ENCODE measurements around the gene BATF3. TPM values are rescaled to one million over a fixed set of nuclear protein-coding genes. Genes with fewer than 3 reads are reported as not detected.
"Not testable (repeated sequence)": the region's sequence is repeated elsewhere in the genome, so short reads cannot be mapped to it uniquely, and the experiment has no call there.

The BATF3 gene, protein sequence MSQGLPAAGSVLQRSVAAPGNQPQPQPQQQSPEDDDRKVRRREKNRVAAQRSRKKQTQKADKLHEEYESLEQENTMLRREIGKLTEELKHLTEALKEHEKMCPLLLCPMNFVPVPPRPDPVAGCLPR
- polyA plus RNA-seq (ENCODE audit: insufficient read length) = 2.2 TPM

DNA sequence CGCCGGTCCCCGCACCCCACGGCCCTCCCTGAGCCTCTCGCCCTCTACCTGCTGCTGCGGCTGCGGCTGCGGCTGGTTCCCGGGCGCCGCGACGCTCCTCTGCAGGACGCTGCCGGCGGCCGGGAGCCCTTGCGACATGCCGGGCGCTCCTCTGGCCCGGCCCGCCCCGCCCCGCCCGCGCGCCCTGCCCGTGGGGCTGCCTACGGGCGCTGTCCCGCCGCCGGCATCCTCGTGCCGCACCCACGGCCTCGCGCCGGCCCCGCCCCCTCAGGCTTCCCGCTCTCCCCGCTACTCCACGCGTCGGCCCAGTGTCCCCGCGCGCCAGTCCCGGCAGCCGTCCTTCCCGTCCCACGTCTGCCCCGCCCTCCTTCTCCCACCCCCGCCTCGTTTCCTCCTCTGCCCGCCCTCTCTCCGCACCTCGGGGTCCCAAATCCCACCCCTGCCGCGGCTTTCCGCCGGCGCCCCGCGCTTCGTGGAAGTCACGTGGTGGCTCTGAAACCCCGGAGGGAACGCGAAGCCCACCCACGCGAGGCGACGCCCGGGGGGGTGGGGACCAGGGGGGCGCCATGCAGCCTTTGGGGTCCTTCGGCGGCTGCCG lies at the start of gene BATF3:
Gene BATF3 (minus strand): TSS at position 216 of the 598 bp plus-strand sequence. CDS start 78 bp downstream, at position 138.
- DNase-seq = peak; percentile 48

DNA sequence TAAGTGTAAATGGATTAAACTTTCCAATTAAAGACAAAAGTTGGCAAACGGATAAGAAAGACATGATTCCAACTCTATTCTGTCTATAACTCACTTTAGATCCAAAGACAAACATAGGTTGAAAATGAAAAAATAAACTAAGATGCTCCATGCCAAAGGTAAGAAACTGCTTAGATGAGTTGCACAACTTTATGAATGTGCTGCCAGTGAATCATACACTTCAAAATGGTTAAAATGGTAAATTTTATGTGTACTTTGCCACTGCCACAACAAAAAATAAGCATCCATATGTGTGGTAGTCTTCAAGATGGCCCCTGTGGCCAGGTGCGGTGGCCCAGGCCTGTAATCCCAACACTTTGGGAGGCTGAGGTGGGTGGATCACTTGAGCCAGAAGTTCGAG lies 46.9 kb upstream of the BATF3 start:
- no peak for DNase-seq

DNA sequence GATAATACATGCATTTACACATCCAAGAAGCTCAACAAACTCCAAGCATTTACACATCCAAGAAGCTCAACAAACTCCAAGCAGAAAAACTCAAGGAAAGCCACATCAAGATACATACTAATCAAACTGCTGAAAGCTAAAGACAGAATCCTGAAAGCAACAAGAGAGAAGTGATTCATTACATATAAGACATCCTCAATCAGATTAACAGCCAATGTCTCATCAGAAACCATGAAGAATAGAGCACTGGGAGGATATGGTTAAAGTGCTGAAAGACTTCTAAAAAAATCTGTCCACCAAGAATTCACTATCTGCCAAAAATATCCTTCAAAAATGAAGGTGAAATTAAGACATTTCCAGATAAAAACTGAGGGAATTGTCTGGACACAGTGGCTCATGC lies 45.7 kb upstream of the BATF3 start:
- DNase-seq = no peak

DNA sequence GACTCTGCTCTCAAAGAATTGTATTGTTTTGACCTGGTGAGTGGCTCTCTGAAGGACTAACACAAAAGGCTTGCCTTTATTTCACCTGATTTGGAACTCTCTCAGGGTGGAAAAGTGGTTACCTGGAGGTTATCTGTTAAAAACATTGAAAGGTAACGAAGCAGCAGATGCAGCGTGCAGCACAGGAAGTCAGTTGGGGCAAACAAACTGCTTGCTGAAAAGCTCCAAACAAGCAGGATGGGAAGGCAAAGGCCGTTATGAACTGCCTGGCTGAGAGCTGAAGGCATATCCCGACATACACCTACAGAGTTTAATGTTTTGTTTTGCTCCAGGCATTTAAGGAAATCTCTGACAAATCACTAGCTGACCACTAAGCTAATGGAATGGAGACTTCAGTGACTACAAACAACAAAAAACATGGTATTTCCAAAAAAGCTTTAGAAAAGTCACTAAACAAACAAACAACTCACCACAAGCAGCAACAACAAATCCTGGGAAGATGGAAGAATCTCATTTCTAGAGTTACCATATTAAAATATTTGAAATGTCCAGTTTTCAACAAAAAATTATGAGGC lies 44.3 kb upstream of the BATF3 start:
- no peak for DNase-seq

DNA sequence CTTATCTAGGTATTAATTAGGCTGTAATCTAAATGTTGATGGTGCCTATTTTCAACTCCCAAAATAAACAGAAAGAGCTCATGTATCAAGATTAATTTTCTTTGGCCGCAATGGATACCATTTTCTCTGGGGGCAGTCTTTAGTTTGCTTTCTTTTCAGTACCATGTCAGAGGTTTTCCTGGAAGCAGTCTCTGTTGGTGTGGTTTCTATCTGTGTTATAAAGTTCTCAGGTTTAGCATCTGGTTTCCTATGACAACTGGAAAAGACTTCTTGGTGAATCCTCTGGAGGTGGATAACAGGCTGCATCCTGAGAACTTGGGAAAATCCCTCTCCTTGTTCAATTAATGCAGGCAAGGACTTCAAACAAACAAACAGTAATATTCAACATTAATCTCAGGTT lies 38.7 kb upstream of the BATF3 start:
- DNase-seq = no peak

DNA sequence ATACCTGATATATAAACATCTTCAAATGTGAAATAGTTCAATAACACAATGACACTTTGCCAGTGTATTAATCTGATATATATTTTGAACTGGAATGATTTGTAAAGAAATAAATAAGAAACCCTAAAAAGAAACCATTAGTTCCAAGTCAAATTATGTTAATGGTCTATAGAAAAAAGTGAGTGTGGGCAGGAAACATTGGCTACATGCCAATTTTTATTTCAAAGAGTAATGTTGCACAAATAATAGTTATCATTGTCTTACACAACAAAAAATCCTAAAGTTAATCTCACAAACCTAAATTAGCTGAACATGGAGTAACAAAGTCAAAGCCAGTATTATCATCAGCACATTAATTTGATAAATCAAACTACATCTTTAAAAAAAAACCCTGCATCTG lies 37.9 kb upstream of the BATF3 start:
- no peak for DNase-seq

DNA sequence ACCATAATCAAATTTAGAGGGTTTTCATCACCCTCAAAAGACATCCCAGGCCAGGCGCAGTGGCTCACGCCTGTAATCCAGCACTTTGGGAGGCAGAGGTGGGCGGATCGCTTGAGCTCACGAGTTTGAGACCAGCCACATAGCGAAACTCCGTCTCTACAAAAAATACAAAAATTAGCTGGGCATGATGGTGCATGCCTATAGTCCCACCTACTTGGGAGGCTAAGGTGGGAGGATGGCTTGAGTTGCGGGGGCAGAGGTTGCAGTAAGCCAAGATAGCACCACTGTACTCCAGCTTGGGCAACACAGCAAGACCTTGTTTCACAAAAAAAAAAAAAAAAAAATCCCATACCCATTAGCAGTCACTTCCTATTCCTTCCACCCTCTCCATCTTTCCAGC lies 33.5 kb upstream of the BATF3 start:
- DNase-seq = no peak

DNA sequence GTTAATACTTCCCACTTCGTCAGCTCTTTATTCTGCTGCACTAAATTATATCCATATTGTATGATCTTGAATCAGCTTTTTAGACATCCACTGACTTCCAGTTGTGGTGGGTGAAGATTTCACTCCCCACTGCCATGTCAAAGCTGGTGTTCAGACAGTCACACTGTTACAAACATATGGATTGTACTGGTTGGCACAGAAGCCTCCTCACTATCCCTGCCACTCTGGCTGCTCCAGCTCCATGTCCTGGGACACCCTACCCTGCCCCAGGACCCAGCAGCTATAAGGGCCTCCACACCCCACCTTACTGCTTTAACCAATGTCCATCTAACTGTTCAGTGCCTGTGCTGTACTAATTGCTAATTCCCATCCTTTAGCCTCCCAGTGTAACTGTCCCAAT lies 32.0 kb upstream of the BATF3 start:
- DNase-seq = no peak

DNA sequence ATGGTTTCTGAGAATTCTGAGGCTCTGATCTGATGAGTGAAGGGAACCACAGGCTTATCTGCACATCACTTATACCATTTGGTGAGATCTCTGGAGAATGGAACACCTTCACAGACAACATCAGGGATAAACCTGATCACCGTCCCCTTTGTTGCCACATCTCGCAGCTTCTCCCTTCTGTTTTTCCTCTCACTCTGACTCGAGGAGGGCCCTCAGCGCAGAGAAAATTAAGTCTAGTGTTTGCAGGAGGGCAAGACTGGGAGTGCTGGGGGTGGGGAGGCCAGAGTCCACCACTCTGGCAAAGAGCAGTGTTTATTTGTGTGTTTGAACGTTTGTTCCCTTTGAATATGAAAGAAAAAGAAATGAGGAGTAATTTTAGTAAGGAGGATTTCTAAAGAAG lies 29.0 kb upstream of the BATF3 start:
- no peak for DNase-seq

DNA sequence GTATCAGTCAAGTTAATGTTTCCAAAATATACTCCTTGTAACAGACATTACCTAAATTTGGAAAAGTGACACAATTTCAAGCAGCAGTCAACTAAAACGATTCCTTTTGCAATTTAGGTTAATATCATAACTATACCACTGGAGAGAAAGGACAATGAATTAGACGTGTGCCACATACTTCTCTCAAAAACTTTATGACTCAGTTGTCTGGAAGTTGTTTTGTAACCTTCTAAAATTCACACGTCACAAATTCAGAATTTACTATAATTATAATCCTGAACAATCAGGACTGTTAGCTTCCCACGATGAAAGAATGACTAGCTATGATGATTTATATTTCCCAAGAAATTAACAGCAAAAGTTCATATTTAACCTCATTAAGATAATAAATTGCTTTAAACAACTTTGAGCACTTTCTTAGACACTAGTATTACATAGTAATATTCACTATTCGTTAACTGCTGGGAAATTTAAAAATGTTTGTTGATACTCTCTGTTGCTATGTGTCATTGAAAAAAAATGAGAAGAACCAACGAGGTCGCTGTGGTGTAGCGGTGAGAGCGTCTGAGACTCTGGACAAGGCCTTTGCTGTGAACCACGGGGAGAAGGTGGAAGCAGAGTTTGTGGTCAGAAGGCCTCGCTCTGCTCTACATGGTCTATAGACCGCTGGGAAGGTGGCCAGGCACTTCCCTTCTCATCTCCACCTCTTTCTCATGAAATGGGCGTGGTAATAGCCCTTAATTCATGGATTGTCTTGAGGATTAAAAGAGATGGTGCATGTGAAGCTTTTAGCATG lies 27.9 kb upstream of the BATF3 start:
- DNase-seq = no peak

DNA sequence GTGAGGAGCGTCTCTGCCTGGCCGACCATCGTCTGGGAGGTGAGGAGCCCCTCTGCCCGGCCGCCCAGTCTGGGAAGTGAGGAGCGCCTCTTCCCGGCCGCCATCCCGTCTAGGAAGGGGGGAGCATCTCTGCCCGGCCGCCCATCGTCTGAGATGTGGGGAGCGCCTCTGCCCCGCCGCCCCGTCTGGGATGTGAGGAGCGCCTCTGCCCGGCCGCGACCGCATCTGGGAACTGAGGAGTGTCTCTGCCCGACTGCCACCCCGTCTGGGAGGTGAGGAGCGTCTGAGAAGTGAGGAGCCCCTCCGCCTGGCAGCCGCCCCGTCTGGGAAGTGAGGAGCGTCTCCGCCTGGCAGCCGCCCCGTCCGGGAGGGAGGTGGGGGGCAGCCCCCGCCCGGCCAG lies 25.0 kb upstream of the BATF3 start:
- not testable (repeated sequence) for DNase-seq

DNA sequence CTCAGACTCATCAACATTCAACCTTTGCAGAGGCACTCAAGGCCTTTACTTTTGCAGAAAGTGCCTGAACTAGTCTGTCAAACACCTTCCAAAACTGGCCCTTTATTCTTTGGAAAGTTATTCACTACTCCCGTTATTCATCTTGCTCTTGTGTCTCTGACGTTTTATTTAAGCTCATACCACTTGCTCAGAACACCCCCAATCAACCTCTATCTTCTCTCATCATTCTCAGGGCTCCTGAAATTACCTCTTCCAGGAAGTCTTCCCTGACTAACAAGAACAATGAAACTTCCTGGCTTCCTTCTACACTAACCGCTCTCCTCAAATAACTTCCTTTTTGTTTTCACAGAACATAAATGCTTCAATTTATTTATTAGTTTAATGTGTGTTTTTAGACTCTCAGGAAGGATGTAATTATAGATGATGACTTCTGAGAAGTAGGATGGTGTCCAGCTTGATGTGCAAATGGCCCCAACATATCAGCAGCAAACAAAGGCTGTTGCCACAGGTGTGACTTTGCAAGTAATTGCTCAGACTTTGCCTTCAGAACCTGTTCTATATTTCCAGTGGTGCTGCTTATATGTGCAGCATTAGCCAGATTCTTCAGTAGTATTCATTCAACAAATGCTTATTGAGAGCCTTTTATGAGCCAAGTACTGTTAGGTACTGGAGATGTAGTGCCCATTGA lies 22.8 kb upstream of the BATF3 start:
- DNase-seq = no peak

DNA sequence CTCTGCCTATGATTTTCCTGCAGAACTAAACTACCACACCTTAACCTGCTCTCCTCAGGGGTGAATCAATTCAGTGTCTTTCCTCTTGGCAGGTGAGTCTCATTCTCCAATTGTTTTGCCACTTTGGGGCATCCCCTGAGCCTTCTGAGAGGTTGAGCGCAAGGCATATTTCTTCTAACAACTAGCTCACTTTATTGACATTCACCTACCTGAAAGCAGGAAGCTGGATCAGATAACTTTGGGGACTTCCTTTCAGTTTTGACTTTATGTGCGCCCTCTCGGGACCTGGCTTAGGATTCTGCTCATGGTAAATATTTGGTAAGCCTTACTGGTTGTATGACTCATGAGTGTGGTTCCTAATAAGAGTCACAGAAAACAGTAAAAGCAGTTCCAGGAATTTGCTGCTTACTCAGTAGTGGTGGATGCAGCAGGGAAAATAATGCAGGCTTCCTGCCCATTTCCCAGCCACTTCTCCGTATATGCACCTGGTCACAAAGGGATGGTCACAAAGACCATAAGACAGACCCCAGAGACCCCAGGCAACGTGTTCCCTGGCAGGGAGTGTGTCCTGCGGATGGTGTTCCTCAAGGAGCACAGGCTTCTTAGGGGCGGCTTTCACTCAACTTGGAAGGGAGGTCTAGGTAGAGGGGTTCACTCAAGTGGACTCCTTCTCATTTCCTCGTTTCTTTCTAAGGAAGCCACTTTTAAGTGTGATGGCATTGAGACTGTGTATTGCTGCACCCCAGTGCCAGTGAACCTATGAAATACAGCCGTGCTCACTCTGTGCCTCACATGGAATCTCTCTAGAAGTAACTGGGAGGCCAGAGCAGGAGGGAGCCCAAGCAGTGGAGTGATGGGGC lies 22.0 kb upstream of the BATF3 start:
- no peak for DNase-seq

DNA sequence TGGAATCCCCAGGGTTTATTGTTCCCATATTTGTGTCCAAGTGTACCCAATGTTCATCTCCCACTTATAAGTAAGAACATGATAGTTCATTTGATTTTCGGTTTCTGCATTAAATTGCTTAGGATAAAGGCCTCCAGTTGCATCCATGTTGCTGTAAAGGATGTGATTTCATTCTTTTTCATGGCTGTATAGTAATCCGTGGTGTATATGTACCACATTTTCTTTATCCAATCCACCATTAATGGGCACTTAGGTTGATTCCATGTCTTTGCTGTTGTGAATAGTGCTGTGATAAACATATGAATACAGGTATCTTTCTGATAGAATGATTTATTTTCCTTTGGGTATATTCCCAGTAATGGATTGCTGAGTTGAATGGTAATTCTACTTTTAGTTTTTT lies 20.0 kb upstream of the BATF3 start:
- no peak for DNase-seq

DNA sequence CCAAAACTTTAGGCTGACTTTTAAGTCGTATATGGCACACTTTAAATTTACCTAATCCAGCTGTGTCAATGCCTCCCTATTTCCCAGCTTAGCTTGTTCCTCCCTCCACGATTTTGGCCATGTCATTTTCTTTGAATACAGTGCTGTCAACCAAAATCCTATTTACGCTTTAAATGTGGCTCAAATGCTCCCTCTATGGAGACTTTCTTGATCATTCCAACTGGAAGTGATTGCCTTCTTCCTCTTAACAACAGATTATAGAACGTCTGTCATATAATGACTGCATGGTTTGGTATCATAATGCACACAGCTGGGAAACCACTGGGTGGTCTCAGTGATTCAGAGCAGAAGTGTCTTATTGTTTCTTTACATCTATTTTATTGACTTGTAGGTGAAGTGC lies 18.9 kb upstream of the BATF3 start:
- DNase-seq = peak; percentile 11

DNA sequence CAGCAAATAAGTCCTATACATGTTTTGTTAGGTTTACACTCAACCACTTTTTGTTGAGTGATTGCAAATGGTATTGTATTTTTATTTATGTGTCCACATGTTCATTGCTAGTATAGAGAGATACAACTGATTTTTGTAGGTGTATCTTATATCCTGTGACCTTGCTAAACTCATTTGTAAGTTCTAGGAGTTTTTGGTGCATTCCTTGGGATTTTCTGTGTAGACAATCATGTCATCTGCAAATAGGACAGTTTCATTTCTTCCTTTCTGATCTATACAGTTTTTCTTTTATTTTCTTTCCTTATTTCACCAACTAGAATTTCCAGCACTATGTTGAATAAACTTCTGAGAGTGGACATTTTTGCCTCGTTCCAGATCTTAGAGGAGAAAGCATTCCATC lies 16.5 kb upstream of the BATF3 start:
- DNase-seq = no peak

DNA sequence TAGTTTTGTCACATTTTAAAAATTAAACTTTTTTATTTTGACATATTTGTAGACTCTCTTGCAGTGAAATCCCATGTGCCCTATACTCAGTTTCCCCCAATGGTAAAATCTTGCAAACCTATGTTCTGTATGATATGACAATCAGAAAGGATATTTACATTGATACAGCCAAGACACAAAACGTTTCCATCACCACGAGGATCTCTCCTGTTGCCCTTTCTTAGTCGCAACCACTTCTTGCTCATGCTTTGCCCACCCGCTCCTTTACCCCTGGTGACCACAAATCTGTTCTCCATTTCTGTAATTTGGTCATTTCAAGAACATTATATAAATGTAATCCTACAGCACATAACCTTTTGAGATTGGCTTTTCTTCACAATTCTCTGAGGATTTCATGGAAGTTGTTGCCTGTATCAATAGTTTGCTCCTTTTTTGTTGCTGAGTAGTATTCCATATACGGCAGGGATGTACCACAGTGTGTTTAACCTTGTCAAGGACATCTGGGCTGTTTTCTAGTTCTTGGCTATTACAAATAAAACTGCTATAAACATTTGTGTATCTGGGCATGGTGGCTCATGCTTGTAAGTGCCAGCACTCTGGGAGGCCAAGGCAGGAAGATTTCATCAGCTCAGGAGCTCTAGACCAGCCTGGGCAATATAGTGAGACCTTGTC lies 14.0 kb upstream of the BATF3 start:
- DNase-seq = no peak

DNA sequence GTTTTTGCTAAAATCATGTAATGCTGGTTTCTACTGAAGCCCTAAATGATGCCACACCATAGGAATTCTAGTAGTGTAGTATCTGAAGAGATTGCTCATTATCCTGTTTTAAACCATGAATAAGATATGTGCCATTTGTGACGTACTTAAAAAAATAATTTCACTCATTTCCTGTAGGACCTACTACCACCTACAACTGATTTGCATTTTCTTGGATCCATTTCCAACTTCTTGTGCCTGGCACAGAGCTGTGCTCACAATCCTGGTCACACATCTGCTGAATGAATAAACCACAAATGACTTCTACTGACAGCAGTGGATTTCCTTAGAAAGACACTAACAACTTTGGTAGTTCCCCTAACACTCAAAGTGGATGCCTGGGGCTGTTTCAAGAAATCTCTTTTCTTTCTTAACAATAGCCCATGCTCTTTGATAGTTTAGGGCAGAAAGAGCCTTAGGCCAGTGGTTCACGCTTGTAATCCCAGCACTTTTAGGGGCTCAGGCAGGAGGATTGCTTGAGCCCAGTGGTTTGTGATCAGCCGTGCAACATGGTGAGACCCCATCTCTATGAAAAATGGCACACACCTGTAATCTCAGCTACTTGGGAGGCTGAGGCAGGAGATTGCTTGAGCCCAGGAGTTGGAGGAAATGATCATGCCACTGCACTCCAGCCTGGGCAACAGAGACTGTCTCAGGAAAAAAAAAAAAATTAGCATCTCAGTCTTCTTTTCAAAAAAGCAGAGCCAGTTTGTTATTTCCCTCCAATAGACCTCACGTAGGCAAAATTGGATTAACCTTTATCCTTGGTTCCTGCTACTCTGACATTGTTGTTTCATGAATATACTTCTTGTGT lies 13.0 kb upstream of the BATF3 start:
- DNase-seq = no peak

DNA sequence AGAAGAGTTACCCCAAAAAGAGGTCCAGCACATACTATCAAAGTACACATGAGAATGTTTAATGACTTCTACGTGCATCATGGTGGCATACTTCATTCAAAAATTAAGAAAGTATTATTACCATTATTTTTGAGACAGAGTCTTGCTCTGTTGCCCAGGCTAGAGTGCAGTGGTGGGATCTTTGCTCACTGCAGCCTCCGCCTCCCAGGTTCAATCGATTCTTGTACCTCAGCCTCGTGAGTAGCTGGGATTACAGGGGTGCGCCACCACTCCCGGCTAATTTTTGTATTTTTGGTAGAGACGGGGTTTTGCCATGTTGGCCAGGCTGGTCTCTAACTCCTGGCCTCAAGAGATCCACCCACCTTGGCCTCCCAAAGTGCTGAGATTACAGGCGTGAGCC lies 12.3 kb upstream of the BATF3 start:
- not testable (repeated sequence) for DNase-seq

DNA sequence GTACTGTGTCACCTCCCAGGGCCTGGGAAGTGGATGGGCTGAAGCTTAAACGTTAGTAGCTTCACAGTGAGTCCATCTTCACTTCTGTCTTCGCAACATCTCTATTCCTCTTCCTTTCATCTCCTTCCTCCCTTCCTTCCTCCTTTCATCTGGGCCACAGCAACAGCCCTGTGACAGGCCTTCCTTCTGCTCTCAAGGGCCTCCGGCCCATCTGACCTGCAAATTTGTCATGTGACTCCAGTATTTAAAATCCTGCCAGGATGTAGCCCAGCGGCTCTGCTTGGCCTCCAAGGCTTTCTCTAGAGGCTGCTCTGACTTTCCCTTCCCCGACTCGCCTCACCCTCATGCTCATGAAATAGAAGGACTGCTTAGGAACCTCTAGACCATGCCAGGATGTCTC lies 10.9 kb upstream of the BATF3 start:
- no peak for DNase-seq

Measured in hindlimb muscle (tissue), 1 donor.